GM04503 (cell line): Measurements from ENCODE around the gene IGSF9.
A peak's percentile ranks its signal among the peaks of the same experiment; 100 is the strongest.

ENCODE experiments used
- DNase-seq: peaks from one replicate; pipeline ENCODE4 v3.0.0-alpha.2; 2012; ENCODE audit warnings: low read depth

Gene IGSF9

DNA sequence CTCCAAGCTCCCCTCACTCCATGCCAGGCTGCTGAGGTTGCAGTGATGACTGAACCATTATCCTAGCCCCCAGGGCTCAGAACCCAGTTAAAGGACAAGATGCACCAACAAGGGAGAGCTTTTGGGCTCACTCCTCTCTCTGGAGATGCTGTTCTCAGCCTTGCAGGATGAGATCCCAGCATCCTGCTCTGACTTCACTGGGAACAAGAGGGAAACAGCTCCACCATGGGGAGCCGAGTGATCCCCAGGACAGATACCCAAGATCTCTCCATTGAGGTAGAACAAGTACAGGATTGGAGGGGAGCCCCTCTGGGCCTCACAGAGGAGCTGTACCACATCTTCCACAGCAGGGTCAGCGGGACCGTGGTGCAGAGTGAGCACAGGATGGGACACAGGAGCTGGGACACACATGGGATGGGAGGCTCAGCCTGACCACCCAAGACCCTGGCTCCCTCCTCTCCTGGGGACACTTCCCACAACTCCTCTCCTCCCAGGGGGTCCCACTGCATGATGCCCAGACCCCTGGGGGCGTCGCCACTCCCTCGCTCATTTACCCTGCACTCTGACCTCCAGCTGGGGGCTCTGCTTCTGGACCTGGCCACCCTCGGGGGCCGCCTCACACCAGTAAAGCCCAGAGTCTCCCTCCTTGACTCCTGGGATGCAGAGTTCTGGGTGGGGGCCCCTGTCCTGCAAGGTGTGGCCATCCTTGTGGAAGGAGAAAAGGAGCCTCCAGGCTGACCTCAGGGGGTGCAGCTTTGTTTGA, 27.2 kb upstream of the IGSF9 start:
- no peak for DNase-seq

DNA sequence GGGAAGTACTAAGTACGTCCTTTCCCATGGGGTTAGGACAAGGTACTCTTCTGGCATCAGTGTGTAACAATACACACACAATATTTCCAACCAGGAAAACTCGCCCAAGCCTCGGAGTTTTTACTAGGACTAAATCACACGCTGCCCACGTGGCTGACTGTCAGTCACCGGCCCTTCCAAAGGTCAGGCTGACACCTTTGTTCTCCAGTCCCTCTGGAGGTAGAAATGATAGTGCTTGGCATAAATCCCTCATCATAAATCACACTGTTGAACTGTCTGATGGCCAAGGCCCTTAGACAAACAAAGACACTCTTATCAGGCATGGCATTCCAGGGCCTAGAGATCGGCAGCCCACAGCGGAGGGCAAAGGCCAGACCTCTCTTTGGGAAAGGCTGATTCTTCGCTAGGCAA, 25.5 kb upstream of the IGSF9 start:
- DNase-seq: no peak

DNA sequence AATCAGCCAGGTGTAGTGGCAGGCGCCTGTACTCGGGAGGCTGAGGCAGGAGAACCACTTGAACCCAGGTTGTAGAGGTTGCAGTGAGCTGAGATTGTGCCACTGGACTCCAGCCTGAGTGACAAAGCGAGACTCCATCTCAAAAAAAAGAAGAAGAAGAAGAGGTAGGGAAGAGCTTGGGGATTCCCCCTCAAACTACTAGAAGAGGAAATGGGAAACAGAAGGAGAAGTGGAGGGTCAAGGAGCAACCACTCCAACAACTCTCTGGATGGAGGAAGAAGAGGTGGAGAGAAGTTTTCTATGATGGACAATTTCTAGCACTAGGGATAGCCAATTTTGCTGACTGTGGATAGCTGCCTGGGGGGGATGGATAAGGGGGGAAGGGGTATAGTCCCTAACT, 23.5 kb upstream of the IGSF9 start:
- DNase-seq: no peak

DNA sequence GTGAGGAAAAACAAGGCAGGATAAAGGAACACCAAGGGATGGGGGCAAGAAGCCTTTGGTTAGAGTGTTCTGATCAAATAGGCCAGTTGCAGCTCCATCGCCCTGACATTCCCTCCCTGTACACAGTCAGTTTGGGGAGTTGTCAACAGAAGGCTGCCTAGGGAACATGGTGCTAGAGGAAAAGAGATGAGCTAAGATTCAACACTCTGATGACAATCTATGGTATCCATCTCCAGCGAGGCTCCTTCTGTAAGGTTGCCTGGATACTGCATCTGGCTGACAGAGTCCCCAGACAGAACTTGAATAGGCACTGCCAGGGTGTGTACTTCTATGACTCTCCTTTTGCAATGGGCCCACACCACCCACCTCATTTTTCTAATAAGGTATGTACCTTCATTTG, 19.9 kb upstream of the IGSF9 start:
- DNase-seq: no peak

DNA sequence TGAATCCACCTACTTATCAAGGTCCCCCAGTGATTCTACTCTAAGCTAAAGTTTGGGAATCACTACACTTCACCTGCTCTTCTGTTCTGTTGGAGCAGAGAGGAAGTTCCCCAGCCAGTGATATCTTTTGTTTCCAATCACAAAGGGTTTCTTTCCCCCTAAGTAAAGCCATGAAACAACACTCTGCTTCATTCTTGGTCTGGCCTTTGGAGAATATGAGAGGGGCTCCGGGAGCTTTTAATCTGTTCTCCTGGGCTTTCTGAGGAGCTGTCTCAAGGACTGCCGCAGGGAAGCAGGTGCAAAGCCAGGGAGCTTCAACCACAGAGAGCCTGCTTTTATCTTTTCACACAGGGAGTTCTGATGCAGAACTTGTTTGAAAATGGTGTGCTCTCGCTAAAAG, 18.7 kb upstream of the IGSF9 start:
- DNase-seq: no peak

DNA sequence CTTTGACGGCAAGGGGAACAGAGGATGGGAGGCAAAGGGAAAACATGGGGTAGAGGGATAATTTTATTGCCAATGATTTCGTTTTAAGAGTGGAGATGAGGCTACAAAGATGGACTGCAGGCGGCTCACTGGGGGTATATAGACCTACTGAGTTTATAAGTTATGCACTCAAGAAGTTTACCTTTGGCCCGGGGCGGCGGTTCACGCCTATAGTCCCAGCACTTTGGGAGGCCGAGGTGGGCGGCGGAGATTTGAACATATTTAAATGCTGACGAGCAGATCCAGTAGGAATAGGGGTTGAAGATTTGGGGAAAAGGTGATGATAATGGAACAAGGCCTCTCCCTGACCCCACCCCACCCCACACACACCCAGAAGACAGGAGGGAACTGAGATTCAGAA, 16.8 kb upstream of the IGSF9 start:
- DNase-seq: no peak

DNA sequence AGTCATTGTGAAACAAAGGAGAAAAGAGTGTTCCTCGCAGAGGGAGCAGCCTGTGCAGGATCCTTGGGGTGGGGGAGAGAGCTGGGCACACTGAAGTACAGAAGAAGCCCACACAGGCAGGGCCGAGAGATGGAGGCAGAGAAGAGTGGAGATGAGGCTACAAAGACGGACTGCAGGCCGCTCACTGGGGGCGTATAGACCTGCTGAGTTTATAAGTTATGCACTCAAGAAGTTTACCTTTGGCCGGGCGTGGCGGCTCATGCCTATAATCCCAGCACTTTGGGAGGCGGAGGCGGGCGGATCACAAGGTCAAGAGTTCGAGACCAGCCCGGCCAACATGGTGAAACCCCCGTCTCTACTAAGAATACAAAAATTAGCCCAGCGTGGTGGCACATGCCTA, 16.2 kb upstream of the IGSF9 start:
- DNase-seq: no peak

DNA sequence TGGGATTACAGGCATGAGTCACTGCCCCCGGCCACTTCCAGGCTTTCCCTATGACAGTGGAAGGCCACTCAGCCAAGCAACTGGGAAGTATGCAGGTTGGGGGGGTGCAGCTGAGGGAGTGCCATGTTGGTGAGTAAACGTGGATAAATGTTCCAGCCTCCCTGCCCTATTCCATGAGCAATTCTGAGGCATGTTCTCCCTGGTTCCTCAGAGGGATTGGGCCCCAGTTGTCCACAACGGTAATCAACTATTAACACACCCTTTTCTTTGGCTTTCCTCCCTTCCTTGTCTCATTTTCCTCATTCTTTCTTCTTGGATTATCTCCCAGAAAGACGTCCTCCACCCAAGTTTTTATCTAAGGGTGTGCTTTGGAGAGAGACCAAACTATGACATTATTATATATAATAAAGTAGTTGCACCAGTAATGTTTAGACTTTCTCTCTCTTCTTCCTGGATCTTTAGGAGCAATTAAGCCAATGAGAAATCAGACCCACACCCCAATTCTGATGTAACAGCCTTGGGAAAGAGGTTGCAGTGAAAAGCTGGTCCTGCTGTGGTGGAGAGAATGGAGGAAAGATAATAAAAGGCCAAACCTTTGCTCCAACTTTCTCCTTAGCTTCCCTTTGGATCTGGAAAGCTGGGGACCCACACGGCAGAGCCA, 15.4 kb upstream of the IGSF9 start:
- peak; percentile 95 for DNase-seq

DNA sequence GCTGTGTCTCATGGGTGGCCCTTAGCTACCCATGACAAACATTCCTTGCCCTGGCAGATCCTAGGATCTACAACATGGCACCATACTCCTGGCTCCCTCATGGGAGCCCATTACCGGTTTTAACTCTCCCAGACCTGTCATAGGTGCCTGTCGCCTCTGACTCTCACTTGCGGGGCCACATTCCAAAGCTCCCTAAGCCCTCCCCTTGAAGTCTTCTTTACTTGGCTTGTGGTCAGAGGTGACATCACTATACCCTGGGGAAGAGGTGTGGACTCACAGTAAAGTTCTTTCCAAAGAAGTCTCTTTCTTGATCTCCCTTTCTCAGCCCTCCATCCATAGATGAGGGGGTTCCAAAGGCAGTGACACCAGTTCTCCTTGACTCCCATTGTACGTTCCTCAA, 14.0 kb upstream of the IGSF9 start:
- no peak for DNase-seq

DNA sequence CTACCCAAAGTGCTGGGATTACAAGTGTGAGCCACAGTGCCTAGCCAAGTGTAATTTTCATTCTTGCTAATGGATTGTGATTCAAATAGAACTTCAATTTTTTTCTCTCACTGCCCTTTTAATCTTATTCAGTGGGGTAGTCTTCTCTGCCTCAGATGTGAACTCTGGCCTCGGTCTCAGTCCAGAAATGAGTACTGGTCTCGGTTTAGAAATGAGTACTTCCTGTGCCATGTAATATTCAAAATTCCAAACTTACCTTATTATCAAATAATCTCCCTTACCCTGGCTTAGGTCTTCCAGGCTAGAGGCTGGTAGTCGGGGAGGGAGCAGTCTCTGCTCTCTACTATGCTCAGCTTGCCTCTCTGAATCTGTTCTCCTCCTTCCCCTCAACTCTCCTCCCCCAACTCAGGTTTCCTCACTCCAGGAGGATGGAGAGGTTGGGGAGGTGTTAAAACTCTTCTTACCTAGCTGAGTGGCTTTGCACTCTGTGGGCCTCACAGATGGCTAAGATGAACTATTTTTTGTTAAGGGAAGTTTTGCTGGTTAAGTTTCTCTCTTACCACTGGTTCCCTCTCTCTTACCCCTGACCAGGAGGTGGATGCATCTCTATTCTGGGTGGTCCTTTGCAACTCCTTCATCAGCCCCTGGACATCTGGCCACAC, 13.4 kb upstream of the IGSF9 start:
- no peak for DNase-seq

DNA sequence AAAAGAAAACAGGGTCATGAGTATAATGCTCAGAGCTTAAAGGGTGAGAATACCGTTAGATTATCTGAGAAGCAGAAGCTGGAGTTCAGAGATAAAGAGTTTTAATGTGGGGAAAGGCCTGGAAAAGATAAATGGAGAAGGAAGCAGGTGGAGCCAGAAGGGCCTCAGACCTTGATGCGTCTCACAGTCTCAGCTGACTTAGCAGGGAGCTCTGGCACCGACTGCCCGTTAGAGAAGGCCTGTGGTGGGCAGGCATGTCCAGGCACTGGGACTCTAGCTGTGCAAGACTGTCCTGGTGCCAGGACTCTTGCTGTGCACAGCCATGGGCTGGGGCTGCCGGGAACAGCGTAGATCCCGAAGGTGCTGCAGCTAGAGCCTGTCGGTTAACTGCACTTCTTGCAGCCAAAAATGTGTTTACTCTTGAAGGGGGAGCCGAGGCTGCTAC, 12.4 kb upstream of the IGSF9 start:
- no peak for DNase-seq

DNA sequence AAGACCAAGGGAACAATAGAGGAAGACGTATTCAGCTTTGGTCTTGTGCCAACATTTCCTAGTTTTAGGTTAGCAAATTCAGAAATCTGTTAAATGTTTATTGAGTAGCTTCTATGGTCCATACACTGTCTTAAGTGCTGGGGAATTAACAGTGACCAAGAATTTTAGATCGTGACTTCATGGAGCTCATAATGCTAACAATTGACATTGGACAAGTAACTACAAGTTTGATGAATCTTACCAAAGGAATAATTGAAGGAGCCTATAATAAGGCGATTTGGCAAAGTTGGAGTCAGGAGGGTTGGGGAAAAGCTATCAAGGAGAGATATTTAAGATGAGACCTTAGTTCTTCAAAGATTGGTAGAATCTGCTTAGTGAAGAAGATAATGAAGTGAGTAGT, 10.0 kb upstream of the IGSF9 start:
- DNase-seq: no peak

DNA sequence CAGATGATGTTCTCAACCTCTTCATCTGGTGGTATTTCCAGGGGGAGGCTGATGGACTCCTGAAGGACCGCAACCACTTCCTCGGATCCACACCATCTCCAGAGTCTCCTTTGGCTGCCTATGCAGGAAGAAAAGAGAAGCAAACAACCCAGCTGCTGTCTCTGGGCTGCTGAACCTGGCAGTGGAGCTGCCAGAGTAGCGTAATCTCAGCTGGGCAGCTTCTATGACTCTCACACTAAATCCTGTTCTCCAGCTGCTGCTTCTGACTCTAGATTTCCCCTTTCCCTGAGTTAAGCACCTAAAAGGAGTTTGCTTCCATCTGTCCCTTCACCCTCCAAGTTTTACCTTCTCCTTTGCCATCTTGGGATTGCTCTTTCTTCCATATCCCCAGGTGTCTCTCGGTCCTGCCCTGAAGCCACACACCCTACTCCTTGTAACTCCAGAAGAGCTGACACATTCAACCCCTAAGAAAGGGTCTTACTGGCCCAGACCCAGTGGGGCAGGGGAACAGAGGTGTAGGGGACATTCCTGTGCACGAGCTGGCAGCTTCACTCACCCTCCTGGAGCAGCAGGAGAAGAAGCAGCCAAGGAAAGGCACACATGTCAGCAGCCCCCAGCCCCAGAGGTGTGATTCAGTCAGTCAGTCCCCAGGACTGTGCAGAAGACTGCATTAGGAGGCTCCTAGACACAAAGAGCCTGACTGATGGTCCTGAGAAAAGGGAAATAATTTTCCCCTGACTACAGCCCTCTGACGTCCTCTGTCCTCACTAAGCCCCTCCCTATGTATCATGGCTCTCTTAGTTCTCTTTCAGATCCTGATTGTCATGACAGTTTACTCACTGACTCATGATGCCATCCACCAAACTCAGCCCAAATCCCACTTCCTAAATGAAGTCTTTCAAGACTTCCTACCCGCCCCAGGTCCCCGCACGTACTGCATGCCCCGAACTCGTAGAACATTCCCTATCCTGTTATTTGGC, 8.4 kb upstream of the IGSF9 start, which contains the start of gene SLAMF9:
Gene SLAMF9 (minus strand): TSS at position 702 of the 980 bp plus-strand sequence. CDS start 100 bp downstream, at position 602.
- no peak for DNase-seq

DNA sequence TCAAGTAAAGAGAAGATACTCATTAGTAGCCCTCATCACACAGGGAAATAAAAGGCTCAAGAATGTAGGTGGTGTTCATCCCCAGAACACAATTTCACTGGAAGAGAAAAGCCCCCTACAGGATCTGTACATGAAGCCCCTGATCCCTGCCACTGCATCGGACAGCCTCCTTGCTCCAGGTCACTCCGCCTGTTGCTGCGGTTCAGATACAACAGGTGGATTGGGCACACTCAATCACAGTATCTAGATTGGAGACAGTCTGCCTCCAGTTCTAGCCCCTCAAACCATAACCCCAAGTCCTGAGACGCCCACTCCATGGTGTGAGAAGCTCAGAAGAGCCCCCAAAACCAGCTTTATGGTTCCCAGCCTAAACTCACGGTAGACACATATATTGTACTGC, 7.5 kb upstream of the IGSF9 start:
- no peak for DNase-seq

DNA sequence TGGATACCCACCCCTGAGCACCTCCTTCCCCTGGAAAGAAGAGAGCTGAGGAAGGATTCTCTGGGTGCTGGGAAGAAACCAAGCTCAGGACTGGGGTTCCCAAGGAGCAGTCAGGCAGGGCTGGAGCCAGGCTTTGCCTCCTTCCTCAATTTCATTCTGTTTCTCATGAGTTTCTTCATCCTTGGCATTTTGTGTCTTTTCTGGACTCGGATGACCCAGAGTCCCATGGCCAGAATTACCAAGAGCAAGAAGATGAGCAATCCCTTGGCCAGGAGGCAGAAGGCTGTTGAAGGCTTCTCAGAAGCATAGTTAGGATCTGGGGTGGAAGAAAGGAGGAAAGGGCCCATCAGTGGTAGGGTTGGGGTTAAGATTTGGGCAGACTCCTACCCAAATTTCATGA, 6.1 kb upstream of the IGSF9 start:
- DNase-seq: no peak

DNA sequence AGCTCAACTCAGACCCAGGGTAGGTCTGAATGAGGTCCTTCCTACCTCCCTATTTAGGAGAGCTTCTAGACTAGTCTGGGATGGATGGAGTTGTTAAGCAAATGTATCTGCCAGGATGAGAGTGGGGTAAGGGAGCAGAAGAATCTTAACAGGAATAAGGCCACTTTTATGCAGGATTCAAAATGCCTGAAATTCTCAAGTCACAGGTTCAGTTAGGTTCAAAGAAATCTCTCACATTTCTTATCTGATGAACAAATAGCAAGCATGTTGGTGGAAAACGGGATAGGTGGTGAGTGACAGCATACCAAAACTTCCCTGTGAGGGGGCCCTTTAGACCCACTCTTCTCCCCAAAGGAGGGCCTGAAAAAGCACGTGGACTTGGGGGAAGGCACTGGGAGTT, 5.6 kb upstream of the IGSF9 start:
- no peak for DNase-seq

DNA sequence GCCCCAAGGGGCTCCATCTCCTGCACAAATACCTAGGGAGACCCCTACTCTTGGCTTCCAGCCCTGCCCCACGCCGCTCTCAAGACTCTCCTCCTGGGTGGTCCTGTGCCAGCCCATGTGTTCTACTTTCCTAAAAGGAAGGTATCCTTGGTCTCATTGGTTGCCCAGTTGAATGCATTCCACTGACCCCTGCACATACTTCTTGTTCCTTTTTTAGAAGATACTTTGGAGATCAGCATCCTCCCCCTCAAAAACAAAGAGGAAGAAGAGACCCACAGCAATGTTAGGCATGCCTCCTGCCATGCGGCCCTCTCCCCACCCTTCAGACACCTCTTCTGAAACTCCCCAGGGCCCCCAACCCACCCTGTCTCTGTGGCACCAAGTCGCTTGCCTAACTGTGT, 4.6 kb upstream of the IGSF9 start:
- no peak for DNase-seq

DNA sequence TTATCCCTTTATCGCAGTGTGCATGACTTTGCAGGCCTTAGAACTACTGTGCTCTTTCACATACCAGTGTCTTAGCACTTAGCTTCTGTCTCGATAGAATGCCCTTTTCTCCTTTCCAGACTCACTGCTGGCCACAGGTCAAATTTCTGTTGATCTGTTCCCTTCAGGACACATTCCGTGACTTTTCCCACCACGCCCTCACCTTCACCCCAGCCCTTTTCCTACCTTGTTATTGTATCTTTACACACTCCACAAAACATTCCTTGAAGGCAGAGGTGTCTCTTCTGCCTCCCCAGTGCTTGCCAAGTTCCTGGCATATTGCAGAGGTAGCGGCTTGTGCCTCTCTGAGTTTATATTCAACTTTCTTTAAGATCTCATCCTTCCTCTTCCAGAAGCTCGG, 3.7 kb upstream of the IGSF9 start:
- no peak for DNase-seq

DNA sequence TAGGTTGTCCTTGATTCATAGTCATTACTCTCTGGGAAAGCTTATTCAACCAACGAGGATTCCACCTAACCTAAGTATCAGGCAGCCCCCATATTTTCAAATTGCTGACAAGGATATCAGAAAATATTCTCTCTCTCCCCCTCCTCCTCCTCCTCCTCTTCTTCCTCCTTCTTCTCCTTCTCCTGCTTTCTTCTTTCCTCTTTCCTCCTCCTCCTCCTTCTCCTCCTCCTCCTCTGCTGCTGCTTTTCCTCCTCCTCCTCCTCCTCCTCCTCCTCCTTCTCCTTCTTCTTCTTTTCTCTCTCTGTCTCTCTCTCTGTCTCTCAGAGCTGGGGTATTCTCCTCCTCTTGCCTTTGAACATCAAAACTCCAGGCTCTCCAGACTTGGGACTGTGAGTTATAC, 2.5 kb upstream of the IGSF9 start:
- DNase-seq: no peak

DNA sequence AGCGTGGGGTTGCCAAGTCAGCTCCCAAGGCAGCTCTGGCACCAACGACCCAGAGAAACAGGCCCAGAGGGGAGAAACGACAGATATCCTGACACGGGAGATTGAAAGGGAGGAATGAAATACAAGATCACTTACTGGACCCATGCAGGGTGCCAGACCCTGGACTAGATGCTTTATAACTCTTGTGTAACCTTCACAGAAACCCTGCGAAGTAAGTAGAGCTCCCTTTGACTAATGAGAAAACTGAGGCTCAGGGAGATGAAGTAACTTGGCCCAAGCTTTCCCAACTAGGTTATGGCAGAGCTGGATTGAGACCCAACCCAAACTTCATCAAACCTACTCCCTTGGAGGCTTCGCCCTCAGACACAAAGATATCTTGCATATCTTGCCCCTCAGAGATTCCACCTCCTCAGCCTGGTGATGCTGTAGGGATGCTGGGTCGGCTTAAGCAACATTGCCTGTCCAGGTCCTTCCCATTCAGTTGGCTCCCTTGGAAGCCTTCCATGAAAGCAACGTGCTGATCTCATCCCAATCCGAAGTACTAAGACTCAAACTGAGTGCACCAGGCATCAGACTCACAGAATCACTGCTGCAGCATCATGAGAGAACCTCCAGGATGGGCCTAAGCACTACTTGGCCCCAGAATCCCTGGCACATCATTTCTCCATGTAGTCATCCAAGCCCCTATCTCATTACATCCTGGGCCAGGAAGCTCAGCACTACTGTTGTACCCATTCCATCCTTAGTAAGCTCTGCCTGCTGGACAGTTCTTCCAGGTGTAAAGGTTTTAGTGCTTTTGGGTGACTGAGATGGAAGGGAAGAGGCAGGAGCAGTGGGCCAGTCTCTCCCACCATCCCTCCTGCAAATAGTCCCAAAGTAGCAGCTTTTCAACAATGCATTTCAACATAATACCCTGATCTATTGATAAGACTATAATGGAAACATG, 1.1 kb upstream of the IGSF9 start:
- no peak for DNase-seq
